Suppressor macrophage treated with lipopolysaccharide for 4 hours (primary cell): Measurements from ENCODE around the gene NAT8.
"Not testable (repeated sequence)": the region's sequence is repeated elsewhere in the genome, so short reads cannot be mapped to it uniquely, and the experiment has no call there.

Experiments
- DNase-seq: peaks from one replicate; pipeline ENCODE4 v3.0.0-alpha.2; 2020

Gene NAT8

GRCh38 chr2:73642338-73643018, at the start of gene NAT8:
TSS of gene NAT8 (minus strand) at chr2:73642422. CDS start at chr2:73641628, 794 bp downstream.
- no peak for DNase-seq

- peak; percentile 39 for DNase-seq
Observed at GRCh38 chr2:73690372-73691088, 48.3 kb upstream of the NAT8 start.

GRCh38 chr2:73688494-73688893, 46.3 kb upstream of the NAT8 start:
- not testable (repeated sequence) for DNase-seq

- no peak for DNase-seq
Observed at GRCh38 chr2:73685764-73686438, 43.7 kb upstream of the NAT8 start.

GRCh38 chr2:73684905-73685304, 42.7 kb upstream of the NAT8 start:
- not testable (repeated sequence) for DNase-seq

- DNase-seq, result not testable (repeated sequence)
Observed at GRCh38 chr2:73684325-73684724, 42.1 kb upstream of the NAT8 start.

GRCh38 chr2:73679951-73680571, 37.8 kb upstream of the NAT8 start:
- peak; percentile 71 for DNase-seq

GRCh38 chr2:73679237-73679636, 37.0 kb upstream of the NAT8 start:
- DNase-seq, result not testable (repeated sequence)

- DNase-seq, result not testable (repeated sequence)
Observed at GRCh38 chr2:73678008-73678407, 35.8 kb upstream of the NAT8 start.

- not testable (repeated sequence) for DNase-seq
Observed at GRCh38 chr2:73676211-73676610, 34.0 kb upstream of the NAT8 start.

GRCh38 chr2:73674696-73675157, 32.5 kb upstream of the NAT8 start:
- DNase-seq, result not testable (repeated sequence)

- DNase-seq, result not testable (repeated sequence)
Observed at GRCh38 chr2:73669976-73670375, 27.8 kb upstream of the NAT8 start.

GRCh38 chr2:73667239-73667638, 25.0 kb upstream of the NAT8 start:
- not testable (repeated sequence) for DNase-seq

- no peak for DNase-seq
Observed at GRCh38 chr2:73654175-73654574, 12.0 kb upstream of the NAT8 start.

- no peak for DNase-seq
Observed at GRCh38 chr2:73652348-73652747, 10.1 kb upstream of the NAT8 start.

GRCh38 chr2:73651591-73652230, 9.5 kb upstream of the NAT8 start:
- DNase-seq, result no peak

- DNase-seq, result not testable (repeated sequence)
Observed at GRCh38 chr2:73647690-73648089, 5.5 kb upstream of the NAT8 start.

GRCh38 chr2:73641767-73642062, 507 bp downstream of the NAT8 start:
- DNase-seq, result no peak

GRCh38 chr2:73640946-73641766, 1.1 kb downstream of the NAT8 start:
- no peak for DNase-seq

- DNase-seq, result peak; percentile 70
Observed at GRCh38 chr2:73640511-73640911, 1.7 kb downstream of the NAT8 start.

GRCh38 chr2:73638429-73638828, 3.8 kb downstream of the NAT8 start:
- no peak for DNase-seq

- not testable (repeated sequence) for DNase-seq
Observed at GRCh38 chr2:73636977-73637376, 5.2 kb downstream of the NAT8 start.
